Smooth muscle cell (in vitro differentiated cells): ENCODE results near the gene NUMB. TPM values are rescaled to one million over a fixed set of nuclear protein-coding genes. Genes with fewer than 3 reads are reported as not detected.

Source experiments
- DNase-seq: peaks from one replicate; lab custom pipeline; 2025; ENCODE audit not compliant: unreplicated experiment; lab: John Stamatoyannopoulos, UW
- H2AFZ ChIP-seq: fragments of 200-600 bp; sonication (generic); 2 replicates; pipeline ENCODE4 v1.6.0; 2016; ENCODE audit warnings: antibody characterized with exemption, low read depth, mild to moderate bottlenecking
- H3F3A ChIP-seq: fragments of 200-600 bp; sonication (generic); 2 replicates; pipeline ENCODE4 v1.6.0; 2017; ENCODE audit warnings: antibody characterized with exemption, low read depth
- H3K27ac ChIP-seq: fragments of 200-600 bp; sonication (generic); 2 replicates; pipeline ENCODE4 v1.5.1; 2016; ENCODE audit warnings: low read depth, mild to moderate bottlenecking
- H3K27me3 ChIP-seq: fragments of 200-600 bp; sonication (generic); 2 replicates; pipeline ENCODE4 v1.6.1; 2016; ENCODE audit warnings: low read depth, mild to moderate bottlenecking
- H3K36me3 ChIP-seq: fragments of 200-600 bp; sonication (generic); 2 replicates; pipeline ENCODE4 v1.5.1; 2016; ENCODE audit warnings: low read depth
- H3K4me1 ChIP-seq: fragments of 200-600 bp; sonication (generic); 2 replicates; pipeline ENCODE4 v1.5.1; 2016; ENCODE audit warnings: low read depth
- H3K4me2 ChIP-seq: fragments of 200-600 bp; sonication (generic); 2 replicates; pipeline ENCODE4 v1.6.0; 2016; ENCODE audit warnings: mild to moderate bottlenecking
- H3K4me3 ChIP-seq: fragments of 200-600 bp; sonication (generic); 2 replicates; pipeline ENCODE4 v1.5.1; 2016; ENCODE audit warnings: mild to moderate bottlenecking
- H3K79me2 ChIP-seq: fragments of 200-600 bp; sonication (generic); 2 replicates; pipeline ENCODE4 v1.6.0; 2016; ENCODE audit warnings: low read depth, mild to moderate bottlenecking
- H3K9ac ChIP-seq: fragments of 200-600 bp; sonication (generic); 2 replicates; pipeline ENCODE4 v1.6.0; 2016; ENCODE audit warnings: low read depth
- H3K9me3 ChIP-seq: fragments of 200-600 bp; sonication (generic); replicated peaks from 2 replicates; pipeline ENCODE4 v1.5.1; 2016; ENCODE audit warnings: low read depth
- H4K20me1 ChIP-seq: fragments of 200-600 bp; sonication (generic); 2 replicates; pipeline ENCODE4 v1.6.0; 2016; ENCODE audit warnings: low read depth
- CTCF ChIP-seq: fragments of 200-600 bp; sonication (generic); IDR thresholded peaks from 2 replicates; pipeline ENCODE4 v1.5.1; 2017; ENCODE audit warnings: borderline replicate concordance, mild to moderate bottlenecking, antibody characterized with exemption; ENCODE audit not compliant: insufficient read depth, poor library complexity, severe bottlenecking
- WGBS: methylation state at CpG from one replicate; pipeline ENCODE4 v1.1.7; 2016; ENCODE audit warnings: low lambda C conversion rate; 5-methylcytosine and 5-hydroxymethylcytosine counted together
- polyA plus RNA-seq: library from polyadenylated mRNA; unstranded; fragments of >200 nt; fragmentation: Nextera tagmentation; extraction: Ambion mirVana; gene quantifications from 2 replicates; pipeline ENCODE4 v1.2.1, GENCODE V29; 2016
- total RNA-seq: library from RNA; depleted of rRNA; stranded (reverse); fragments of >200 nt; gene quantifications from 2 replicates; pipeline ENCODE4 v1.2.3, GENCODE V29; 2014

The NUMB gene
- total and polyA plus RNA-seq, 2 experiments from 2014 or later = 34.5 to 57.4 TPM

DNA sequence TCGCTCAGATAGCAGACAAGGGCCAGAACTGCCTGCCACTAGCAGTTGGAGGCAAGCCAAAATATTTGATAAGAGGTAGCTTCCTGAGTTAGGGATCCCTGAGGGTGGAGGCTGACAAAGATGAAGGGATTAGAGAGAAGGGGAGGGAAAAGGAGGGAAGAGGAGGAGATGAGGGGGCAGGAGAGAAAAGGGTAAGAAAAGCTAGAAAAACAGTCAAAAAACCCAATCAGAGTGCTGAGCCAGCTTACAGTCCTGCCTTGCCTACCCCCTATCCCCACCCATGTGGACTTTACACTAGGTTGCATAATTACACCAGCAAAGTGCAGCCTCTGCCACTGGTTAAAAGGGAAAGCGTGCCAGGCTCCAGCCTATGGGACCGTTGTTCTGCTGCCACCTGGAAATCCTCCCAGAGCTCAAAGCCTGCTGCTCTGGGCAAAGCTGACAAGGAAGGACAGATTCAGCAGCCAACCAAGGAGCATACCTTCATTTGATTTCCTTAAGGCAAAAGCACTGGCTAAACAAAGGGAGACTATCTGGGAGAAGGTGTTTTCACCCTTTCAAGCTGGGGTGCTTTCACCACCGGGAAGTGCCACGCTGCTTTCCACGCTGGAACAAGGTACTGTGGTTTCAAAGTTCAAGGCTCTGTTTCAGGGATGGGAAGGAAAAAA is 3.8 kb upstream of the NUMB start:
- H3K79me2 ChIP-seq = peaks cover 11% of the 10 kb centered on the region
- no peak for TF ChIP-seq CTCF
- WGBS = 52% methylated on average over 6 of the region's 6 CpGs
- H3K36me3 ChIP-seq = no peaks in the 10 kb centered on the region
- H3K4me3 ChIP-seq = peak overlapping the region; percentile 19
- H4K20me1 ChIP-seq = peaks cover under 1% of the 10 kb centered on the region
- no peaks in the 10 kb centered on the region for H3K27me3 ChIP-seq
- H3K9ac ChIP-seq = no peak overlapping the region
- H3K27ac ChIP-seq = peak overlapping the region; percentile 91
- no peaks in the 10 kb centered on the region for H3K9me3 ChIP-seq
- H3K4me1 ChIP-seq = peaks cover 14% of the 10 kb centered on the region
- DNase-seq = no peak
- H2AFZ ChIP-seq = no peak overlapping the region
- H3F3A ChIP-seq = peaks cover 34% of the 10 kb centered on the region
- peak overlapping the region; percentile 79 for H3K4me2 ChIP-seq

GRCh38 chr14:73461478-73462047 is 3.2 kb upstream of the NUMB start:
- no peak for DNase-seq
- H3K4me1 ChIP-seq = peaks cover 20% of the 10 kb centered on the region
- 57% methylated on average over 6 of the region's 6 CpGs for WGBS
- peaks cover 7% of the 10 kb centered on the region for H4K20me1 ChIP-seq
- H3K4me3 ChIP-seq = peak overlapping the region; percentile 19
- H3K4me2 ChIP-seq = peak overlapping the region; percentile 79
- H3F3A ChIP-seq = peaks cover 31% of the 10 kb centered on the region
- no peaks in the 10 kb centered on the region for H3K27me3 ChIP-seq
- peak overlapping the region; percentile 91 for H3K27ac ChIP-seq
- no peak for TF ChIP-seq CTCF
- no peaks in the 10 kb centered on the region for H3K36me3 ChIP-seq
- no peak overlapping the region for H3K9ac ChIP-seq
- no peaks in the 10 kb centered on the region for H3K9me3 ChIP-seq
- no peak overlapping the region for H2AFZ ChIP-seq
- H3K79me2 ChIP-seq = peaks cover 17% of the 10 kb centered on the region

DNA sequence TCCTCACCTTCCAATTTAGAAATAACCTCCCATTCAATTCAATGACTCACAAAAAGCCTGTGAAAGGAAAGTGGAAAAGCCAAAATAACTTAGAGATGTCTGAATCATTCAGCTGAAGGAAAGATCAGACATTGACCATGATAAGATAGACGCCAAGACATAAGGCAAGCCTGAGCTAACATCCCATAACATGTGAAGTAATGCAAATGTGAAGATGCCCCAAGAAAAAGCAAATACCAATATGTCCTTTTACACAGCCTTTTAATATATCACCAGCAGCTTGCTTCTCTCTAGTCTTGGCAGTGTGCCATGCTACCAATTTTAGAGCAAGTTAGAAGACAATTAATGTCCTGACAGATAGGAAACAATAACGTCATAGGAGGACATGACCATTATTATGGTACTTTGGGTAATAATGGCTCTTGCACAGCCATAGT is 2.4 kb upstream of the NUMB start:
- WGBS = 35% methylated on average over 2 of the region's 2 CpGs
- no peak overlapping the region for H3K4me3 ChIP-seq
- H3K27me3 ChIP-seq = no peaks in the 10 kb centered on the region
- H3K36me3 ChIP-seq = no peaks in the 10 kb centered on the region
- H3K9me3 ChIP-seq = no peaks in the 10 kb centered on the region
- no peak overlapping the region for H2AFZ ChIP-seq
- H4K20me1 ChIP-seq = peaks cover 16% of the 10 kb centered on the region
- no peak overlapping the region for H3K9ac ChIP-seq
- H3K79me2 ChIP-seq = peaks cover 25% of the 10 kb centered on the region
- H3K4me1 ChIP-seq = peaks cover 28% of the 10 kb centered on the region
- peaks cover 23% of the 10 kb centered on the region for H3F3A ChIP-seq
- DNase-seq = no peak
- H3K4me2 ChIP-seq = peak overlapping the region; percentile 79
- no peak for TF ChIP-seq CTCF
- peak overlapping the region; percentile 91 for H3K27ac ChIP-seq
